Head of caudate nucleus (tissue), 42 donors: ENCODE data around the gene SELENOT.

Experiments used
- DNase-seq, 42 donors: peaks; one replicate each; pipeline versions ENCODE4 v3.0.0 to v3.0.0-alpha.2; 2020 to 2021; ENCODE audit warnings: mixed read lengths in 7 of 42
- intact Hi-C: fragments of 100-400 bp; cut with DNase I; formaldehyde crosslinking; loops from one replicate; pipeline ENCODE4 v1.15.0; 2022

SELENOT gene

DNA sequence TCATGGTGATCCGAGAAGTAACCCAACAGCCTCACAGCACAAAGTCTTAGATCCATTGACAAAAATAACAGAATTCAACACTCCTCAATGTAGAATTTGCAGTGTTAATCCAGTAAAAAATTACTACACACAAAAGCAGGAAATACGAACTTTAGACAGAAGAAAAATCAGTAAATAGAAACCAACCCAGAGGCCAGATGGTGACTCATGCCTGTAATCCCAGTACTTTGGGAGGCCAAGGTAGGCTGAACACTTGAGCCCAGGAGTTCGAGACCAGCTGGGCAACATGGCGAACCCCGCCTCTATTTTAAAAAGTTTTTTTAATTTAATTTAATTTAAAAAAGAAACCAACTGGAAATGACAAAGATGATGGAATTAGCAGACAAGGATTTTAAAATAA is 36.1 kb downstream of the SELENOT start:
- no peak for DNase-seq
- intact Hi-C loops: no loop called here

DNA sequence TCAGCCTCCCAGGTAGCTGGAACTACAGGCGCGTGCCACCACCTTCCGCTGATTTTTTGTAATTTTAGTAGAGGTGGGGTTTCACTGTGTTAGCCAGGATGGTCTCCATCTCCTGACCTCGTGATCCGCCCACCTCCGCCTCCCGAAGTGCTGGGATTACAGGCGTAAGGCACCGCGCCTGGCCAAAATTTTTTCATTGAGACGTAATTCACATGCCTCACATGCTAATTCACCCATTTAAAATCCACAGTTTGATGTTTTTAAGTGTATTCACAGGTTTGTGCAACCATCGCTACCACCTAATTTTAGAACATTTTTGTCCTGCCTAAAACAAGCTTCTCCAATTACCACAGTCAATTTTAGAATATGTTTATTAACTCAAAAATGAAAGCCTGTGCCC is 37.1 kb downstream of the SELENOT start:
- DNase-seq: no peak

DNA sequence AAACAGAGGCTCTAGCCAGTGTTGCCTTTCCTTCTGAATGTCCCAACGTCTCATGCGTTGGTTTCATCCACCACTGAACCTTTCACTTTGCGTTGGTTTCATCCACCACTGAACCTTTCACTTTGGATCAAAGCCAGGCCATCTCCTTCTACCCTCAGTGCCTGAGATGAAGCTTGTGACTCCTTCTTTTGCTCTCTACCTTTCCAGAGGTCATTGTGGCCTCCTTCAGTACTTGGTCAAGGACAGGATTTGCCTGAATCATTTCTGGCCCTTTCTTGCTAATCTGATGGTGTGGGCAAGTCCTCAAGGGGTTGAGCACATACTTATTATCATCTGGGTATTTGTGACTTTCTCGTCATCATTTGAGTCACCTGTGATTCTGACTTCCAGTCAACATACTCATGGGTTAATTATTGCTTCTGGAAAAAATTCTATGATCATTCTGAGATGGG is 50.0 kb downstream of the SELENOT start:
- intact Hi-C loops: no loop called here
- no peak for DNase-seq

More for the DNA sequence above, 37.1 kb downstream of the SELENOT start:
- intact Hi-C loops: no loop called here

GRCh38 chr3:150656316-150656715 is 53.2 kb downstream of the SELENOT start:
- intact Hi-C loops: no loop called here
- no peak for DNase-seq

- intact Hi-C loops: no loop called here
- DNase-seq: no peak
Measured at GRCh38 chr3:150662410-150663200, 59.5 kb downstream of the SELENOT start.

DNA sequence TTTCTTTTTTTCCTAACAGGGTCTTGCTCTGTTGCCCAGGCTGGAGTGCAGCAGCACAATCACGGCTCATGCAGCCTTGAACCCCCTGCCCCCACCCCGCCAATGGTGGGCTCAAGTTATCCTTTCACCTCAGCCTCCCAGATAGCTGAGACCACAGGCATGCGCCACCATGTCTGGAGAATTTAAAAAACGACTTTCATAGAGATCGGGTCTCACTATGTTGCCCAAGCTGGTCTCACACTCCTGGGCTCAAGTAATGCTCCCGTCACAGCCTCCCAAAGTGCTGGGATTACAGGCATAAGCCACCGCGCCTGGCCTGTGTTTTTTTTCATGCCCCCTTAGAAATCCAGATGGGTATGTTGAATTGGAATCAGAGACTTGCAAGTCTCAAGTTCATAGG is 60.3 kb downstream of the SELENOT start:
- DNase-seq: no peak
- intact Hi-C loops: no loop called here

GRCh38 chr3:150666167-150666566 is 63.0 kb downstream of the SELENOT start:
- no peak for DNase-seq
- intact Hi-C loops: no loop called here

DNA sequence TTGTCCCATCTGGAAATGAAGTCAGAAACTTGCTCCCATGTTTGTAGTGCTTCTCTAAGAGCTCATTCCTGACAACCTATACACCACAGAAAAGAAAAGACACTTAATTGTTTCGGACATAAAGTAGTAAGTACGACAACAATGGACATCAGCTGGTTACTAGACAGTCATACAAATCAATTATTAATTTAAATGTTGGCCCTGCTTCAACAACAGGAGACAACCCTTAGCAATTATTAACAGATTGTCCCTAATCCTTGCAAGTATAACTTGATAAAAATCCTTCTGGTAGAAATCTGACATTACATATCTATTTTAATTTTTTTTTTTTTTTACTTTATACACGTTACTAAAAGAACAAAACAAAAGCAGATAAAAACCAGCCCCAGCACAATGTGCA is 70.8 kb downstream of the SELENOT start:
- intact Hi-C loops: no loop called here
- DNase-seq: no peak

GRCh38 chr3:150675587-150675986 is 72.5 kb downstream of the SELENOT start:
- DNase-seq: no peak
- intact Hi-C loops: no loop called here
